GM06990 (cell line): ENCODE results near the gene AGER.

Experiments used
- DNase-seq: peaks from one replicate; pipeline ENCODE4 v3.0.0-alpha.2; 2011; ENCODE audit not compliant: insufficient read length; ENCODE audit errors: extremely low read depth
- H3K27me3 ChIP-seq: replicated peaks from 2 replicates; pipeline ENCODE4 v1.6.0; 2011; ENCODE audit warnings: low read length; ENCODE audit not compliant: control insufficient read depth, insufficient read depth
- H3K36me3 ChIP-seq: 2 replicates; pipeline ENCODE4 v1.5.1; 2011; ENCODE audit warnings: low read length; ENCODE audit not compliant: control insufficient read depth, insufficient read depth
- H3K4me3 ChIP-seq: replicated peaks from 2 replicates; pipeline ENCODE4 v1.5.1; 2011; ENCODE audit warnings: low read depth, mild to moderate bottlenecking, control low read depth, low read length
- TF ChIP-seq, protein P1 (sequence below): IDR thresholded peaks from 2 replicates; pipeline ENCODE4 v1.5.1; 2011; ENCODE audit warnings: low read length, control low read depth, mild to moderate bottlenecking, inconsistent platforms; ENCODE audit not compliant: insufficient read depth, poor library complexity, severe bottlenecking

The AGER gene

DNA sequence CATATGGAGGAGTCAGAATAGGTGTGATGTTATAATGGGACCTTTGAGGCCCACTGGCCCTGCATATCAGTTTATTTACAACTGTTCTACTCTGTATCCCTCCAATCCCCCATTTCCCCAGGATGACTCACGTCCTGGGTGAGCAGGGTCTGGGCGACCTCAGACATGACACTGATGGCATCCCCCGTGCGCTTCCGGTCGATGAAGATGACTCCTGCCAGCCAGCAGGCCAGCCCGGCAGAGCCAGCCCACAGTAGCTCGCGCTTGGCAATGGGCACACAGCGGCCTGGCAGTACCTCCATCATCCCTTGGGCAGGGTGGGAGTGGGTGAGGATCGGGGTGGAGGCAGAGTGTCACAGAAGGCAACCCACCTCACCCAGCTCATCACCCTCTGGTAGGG, 13.8 kb downstream of the AGER start:
- no peak for DNase-seq
- H3K27me3 ChIP-seq, result no peaks in the 10 kb centered on the region
- H3K4me3 ChIP-seq, result no peak overlapping the region
- TF ChIP-seq, protein P1, sequence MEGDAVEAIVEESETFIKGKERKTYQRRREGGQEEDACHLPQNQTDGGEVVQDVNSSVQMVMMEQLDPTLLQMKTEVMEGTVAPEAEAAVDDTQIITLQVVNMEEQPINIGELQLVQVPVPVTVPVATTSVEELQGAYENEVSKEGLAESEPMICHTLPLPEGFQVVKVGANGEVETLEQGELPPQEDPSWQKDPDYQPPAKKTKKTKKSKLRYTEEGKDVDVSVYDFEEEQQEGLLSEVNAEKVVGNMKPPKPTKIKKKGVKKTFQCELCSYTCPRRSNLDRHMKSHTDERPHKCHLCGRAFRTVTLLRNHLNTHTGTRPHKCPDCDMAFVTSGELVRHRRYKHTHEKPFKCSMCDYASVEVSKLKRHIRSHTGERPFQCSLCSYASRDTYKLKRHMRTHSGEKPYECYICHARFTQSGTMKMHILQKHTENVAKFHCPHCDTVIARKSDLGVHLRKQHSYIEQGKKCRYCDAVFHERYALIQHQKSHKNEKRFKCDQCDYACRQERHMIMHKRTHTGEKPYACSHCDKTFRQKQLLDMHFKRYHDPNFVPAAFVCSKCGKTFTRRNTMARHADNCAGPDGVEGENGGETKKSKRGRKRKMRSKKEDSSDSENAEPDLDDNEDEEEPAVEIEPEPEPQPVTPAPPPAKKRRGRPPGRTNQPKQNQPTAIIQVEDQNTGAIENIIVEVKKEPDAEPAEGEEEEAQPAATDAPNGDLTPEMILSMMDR, result no peak
- peaks cover 19% of the 10 kb centered on the region for H3K36me3 ChIP-seq

GRCh38 chr6:32168807-32169591, 15.1 kb downstream of the AGER start:
- H3K36me3 ChIP-seq, result peaks cover 19% of the 10 kb centered on the region
- TF ChIP-seq, protein P1, result no peak
- DNase-seq, result no peak

DNA sequence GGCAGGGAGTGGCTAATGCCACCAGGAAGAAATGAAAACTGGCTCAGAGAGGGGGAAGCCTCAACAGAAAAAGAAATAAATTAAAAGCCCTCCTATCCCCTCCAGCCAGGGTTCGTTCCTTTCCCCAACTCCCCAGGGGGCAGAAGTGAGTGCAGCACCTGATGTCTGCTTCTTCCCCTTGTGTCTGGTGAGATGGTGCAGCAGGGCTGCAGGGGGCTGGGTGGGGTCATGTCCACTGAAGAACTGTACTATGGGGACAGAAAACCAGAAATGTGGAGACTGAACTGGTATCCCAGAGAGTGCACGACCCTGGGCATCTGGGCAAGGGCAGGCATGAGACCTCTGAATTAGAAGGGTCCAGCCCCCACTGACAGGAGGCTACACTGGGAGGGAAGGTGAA, 15.7 kb downstream of the AGER start:
- peaks cover 19% of the 10 kb centered on the region for H3K36me3 ChIP-seq

More at GRCh38 chr6:32168807-32169591, 15.1 kb downstream of the AGER start:
- H3K4me3 ChIP-seq, result no peak overlapping the region
- H3K27me3 ChIP-seq, result no peaks in the 10 kb centered on the region

GRCh38 chr6:32167761-32168262, 16.2 kb downstream of the AGER start:
- Histone ChIP-seq H3K4me3 (no peak overlapping the region), H3K36me3 (peaks cover 19% of the 10 kb centered on the region), H3K27me3 (no peaks in the 10 kb centered on the region)
- TF ChIP-seq, protein P1, result no peak
- DNase-seq, result no peak

More for the DNA sequence above, 15.7 kb downstream of the AGER start:
- Histone ChIP-seq H3K4me3 (no peak overlapping the region), H3K27me3 (no peaks in the 10 kb centered on the region)
- DNase-seq, result no peak
- TF ChIP-seq, protein P1, result no peak

GRCh38 chr6:32167154-32167760, 16.8 kb downstream of the AGER start:
- DNase-seq, result no peak
- Histone ChIP-seq H3K4me3 (no peak overlapping the region), H3K27me3 (no peaks in the 10 kb centered on the region), H3K36me3 (peaks cover 19% of the 10 kb centered on the region)
- TF ChIP-seq, protein P1, result no peak
